GM12878 (cell line): ENCODE results near the gene CFAP45.

Experiments used
- ATF2 ChIP-seq: IDR thresholded peaks from 2 replicates; pipeline ENCODE4 v1.6.1; 2012; ENCODE audit warnings: low read length, inconsistent platforms
- CHD4 ChIP-seq: fragments of 200-600 bp; sonication (generic); IDR thresholded peaks from 2 replicates; pipeline ENCODE4 v1.6.1; 2016; ENCODE audit warnings: mild to moderate bottlenecking
- CTCF ChIP-seq, 3 experiments: IDR thresholded peaks in 2 of 3; conservative IDR thresholded peaks in 1 of 3; 2 replicates each; pipeline ENCODE4 v1.5.1; 2011; ENCODE audit warnings: low read depth in 3 of 3, low read length in 3 of 3, mild to moderate bottlenecking in 3 of 3, control low read depth in 2 of 3, moderate library complexity in 2 of 3, inconsistent platforms in 1 of 3, mixed read lengths in 1 of 3; ENCODE audit not compliant: control insufficient read depth in 2 of 3, insufficient read depth in 1 of 3; ENCODE audit errors: extremely low read depth in 1 of 3
- EZH2 ChIP-seq: IDR thresholded peaks from 2 replicates; pipeline ENCODE4 v1.6.1; 2012; ENCODE audit warnings: low read depth, mild to moderate bottlenecking, control low read depth, inconsistent platforms, low read length, borderline replicate concordance; ENCODE audit not compliant: control insufficient read depth
- JUND ChIP-seq: IDR thresholded peaks from 2 replicates; pipeline ENCODE4 v1.6.1; 2012; ENCODE audit warnings: low read depth, mild to moderate bottlenecking, low read length, improper control_type of control experiment, moderate library complexity
- KDM1A ChIP-seq: fragments of 200-600 bp; sonication (generic); IDR thresholded peaks from 2 replicates; pipeline ENCODE4 v1.6.1; 2016; ENCODE audit warnings: borderline replicate concordance
- LARP7 ChIP-seq: fragments of 450-650 bp; IDR thresholded peaks from 2 replicates; pipeline ENCODE4 v1.6.1; 2017; ENCODE audit warnings: mild to moderate bottlenecking
- POLR2A ChIP-seq: IDR thresholded peaks from 2 replicates; pipeline ENCODE4 v1.6.1; 2011; ENCODE audit warnings: low read depth, mild to moderate bottlenecking, low read length
- POLR2AphosphoS5 ChIP-seq: IDR thresholded peaks from 2 replicates; pipeline ENCODE4 v1.6.1; 2011; ENCODE audit warnings: mild to moderate bottlenecking, low read length, inconsistent platforms
- RELA ChIP-seq: fragments of 450-650 bp; IDR thresholded peaks from 2 replicates; pipeline ENCODE4 v1.8.0; 2014; ENCODE audit warnings: borderline replicate concordance; ENCODE audit not compliant: partially characterized antibody
- SIX5 ChIP-seq: IDR thresholded peaks from 2 replicates; pipeline ENCODE4 v1.6.1; 2011; ENCODE audit warnings: mild to moderate bottlenecking, low read depth, low read length, moderate library complexity; ENCODE audit not compliant: severe bottlenecking
- TAF1 ChIP-seq: IDR thresholded peaks from 2 replicates; pipeline ENCODE4 v1.6.1; 2011; ENCODE audit warnings: mild to moderate bottlenecking, low read depth, low read length, borderline replicate concordance
- TF ChIP-seq, protein P1 (sequence below): IDR thresholded peaks from 2 replicates; pipeline ENCODE4 v1.6.1; 2011; ENCODE audit warnings: low read depth, low read length, improper control_type of control experiment, borderline replicate concordance

- no peak for TF ChIP-seq CHD4
- TF ChIP-seq TAF1, result no peak
- no peak for TF ChIP-seq EZH2
- no peak for TF ChIP-seq ATF2
- TF ChIP-seq, protein P1, sequence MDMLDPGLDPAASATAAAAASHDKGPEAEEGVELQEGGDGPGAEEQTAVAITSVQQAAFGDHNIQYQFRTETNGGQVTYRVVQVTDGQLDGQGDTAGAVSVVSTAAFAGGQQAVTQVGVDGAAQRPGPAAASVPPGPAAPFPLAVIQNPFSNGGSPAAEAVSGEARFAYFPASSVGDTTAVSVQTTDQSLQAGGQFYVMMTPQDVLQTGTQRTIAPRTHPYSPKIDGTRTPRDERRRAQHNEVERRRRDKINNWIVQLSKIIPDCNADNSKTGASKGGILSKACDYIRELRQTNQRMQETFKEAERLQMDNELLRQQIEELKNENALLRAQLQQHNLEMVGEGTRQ, result no peak
- no peak for TF ChIP-seq CTCF (IDR thresholded peaks at IDR 0.05 in 2 of 3, conservative IDR thresholded peaks at IDR 0.05 in 1 of 3; ENCODE audit: control insufficient read depth in 2 of 3, extremely low read depth in 1 of 3, insufficient read depth in 1 of 3, low read depth in 3 of 3, low read length in 3 of 3)
- no peak for TF ChIP-seq RELA
- no peak for TF ChIP-seq SIX5
- TF ChIP-seq JUND, result no peak
- TF ChIP-seq POLR2AphosphoS5, result no peak
- no peak for TF ChIP-seq LARP7
- TF ChIP-seq POLR2A, result no peak
- TF ChIP-seq KDM1A, result no peak
These were observed 20.0 kb downstream of the CFAP45 start for GRCh38 chr1:159879977-159880376.
